Right cardiac atrium (tissue), 5 donors: Measurements from ENCODE around the gene SEMA6C. TPM values are rescaled to one million over a fixed set of nuclear protein-coding genes. Genes with fewer than 3 reads are reported as not detected.

ENCODE experiments used
- ATAC-seq, 2 donors: fragments of 200-7000 bp; cut with Tn5 transposase; one replicate each; pipeline versions ENCODE4 v1.8.0 to v1.9.1; 2020; ENCODE audit warnings: moderate library complexity in 2 of 2, mild to moderate bottlenecking in 1 of 2
- DNase-seq, 3 donors: peaks; one replicate each; pipeline ENCODE4 v3.0.0-alpha.2; 2020
- H3K27ac ChIP-seq: one replicate; pipeline ENCODE4 v1.5.1; 2013; ENCODE audit warnings: mild to moderate bottlenecking, low read length, control low read depth, moderate library complexity
- H3K27me3 ChIP-seq: one replicate; pipeline ENCODE4 v1.6.1; 2013; ENCODE audit not compliant: control insufficient read depth, insufficient read depth
- H3K4me1 ChIP-seq: one replicate; pipeline ENCODE4 v1.6.1; 2013; ENCODE audit warnings: low read length; ENCODE audit not compliant: control insufficient read depth, insufficient read depth
- H3K4me3 ChIP-seq: one replicate; pipeline ENCODE4 v1.5.1; 2013; ENCODE audit warnings: low read length, control low read depth
- H3K9me3 ChIP-seq: one replicate; pipeline ENCODE4 v1.6.1; 2013; ENCODE audit warnings: low read length; ENCODE audit not compliant: control insufficient read depth
- WGBS: extraction: QIAGEN DNeasy Blood & Tissue Kit; methylation state at CpG from one replicate; pipeline ENCODE4 v1.1.7; 2013; 5-methylcytosine and 5-hydroxymethylcytosine counted together
- intact Hi-C, 4 donors: fragments of 100-400 bp; cut with DNase I; formaldehyde crosslinking; loops; one replicate each; pipeline versions ENCODE4 v1.11.0 to v1.14.0; 2022 to 2023
- polyA plus RNA-seq: library from polyadenylated mRNA; stranded (reverse); fragments of 200-250 nt; gene quantifications from one replicate; pipeline ENCODE4 v1.2.3, GENCODE V29; 2013
- total RNA-seq, 4 donors: library from RNA; stranded (reverse); fragmentation: NEBNext Ultra II Directional; extraction: Animal tissue kit (Norgen Biotek cat#: 25700); gene quantifications; one replicate each; pipeline ENCODE4 v1.2.1, GENCODE V29; 2021
- donor health status: healthy with polysubstance abuse.
- donor health status: DM: no; HTN: yes; CAD: no.
- donor health status: DM: no; HTN: no; CAD: no.
- donor health status: DM: no; HTN: yes; CAD: no; lungs with severe emphysema.
- donor health status: DM: yes; HTN: yes; CAD: no.

SEMA6C gene
- total and polyA plus RNA-seq, 5 donors, result 23.7 to 70.5 (median 58.3) TPM

DNA sequence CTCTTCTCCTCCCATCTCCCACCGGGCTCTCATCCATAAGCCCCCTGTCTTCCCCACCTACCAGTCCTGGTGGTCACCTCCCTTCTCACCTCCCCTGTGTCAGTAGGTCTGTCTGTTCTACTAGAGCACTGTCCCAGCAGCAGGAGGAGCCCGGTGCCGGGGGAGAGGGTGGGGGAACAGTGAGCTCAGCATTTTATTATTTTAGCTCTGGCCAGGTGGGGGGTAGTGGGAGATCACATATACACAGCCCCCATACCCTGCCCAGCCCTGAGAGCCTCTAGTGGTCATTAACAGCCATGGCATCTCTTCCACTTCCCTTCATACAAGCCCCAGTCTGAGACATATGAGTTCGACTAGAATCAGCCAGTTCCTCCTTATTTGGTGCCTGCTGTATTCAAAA, 29.4 kb upstream of the SEMA6C start, which contains the start of gene TMOD4:
Gene TMOD4, minus strand, starts transcription at position 119 of the 400 bp plus-strand sequence. CDS start 1,106 bp downstream, outside the sequence.
- ATAC-seq, result peak; percentile 30 to 34
- H3K27ac ChIP-seq, result no peak within 1 kb of the TSS
- H3K27me3 ChIP-seq, result no peaks in the 10 kb centered on the region
- no peaks in the 10 kb centered on the region for H3K4me1 ChIP-seq
- 50% methylated on average over 4 of the region's 4 CpGs for WGBS
- intact Hi-C loops, result no loop called here
- DNase-seq, result no peak
- no peaks in the 10 kb centered on the region for H3K9me3 ChIP-seq
- H3K4me3 ChIP-seq, result no peak within 1 kb of the TSS

- no peaks in the 10 kb centered on the region for H3K27me3 ChIP-seq
- ATAC-seq (peak in 1 of 2 donors; percentile 19), DNase-seq (peak; percentile 47 to 73 (median 70))
- no peaks in the 10 kb centered on the region for H3K9me3 ChIP-seq
- no peaks in the 10 kb centered on the region for H3K4me1 ChIP-seq
- H3K4me3 ChIP-seq, result no peak overlapping the region
- no peak overlapping the region for H3K27ac ChIP-seq
- intact Hi-C loops, result no loop called here
- 52% methylated on average over 6 of the region's 6 CpGs for WGBS
Measured at GRCh38 chr1:151175041-151175741, 28.8 kb upstream of the SEMA6C start.

DNA sequence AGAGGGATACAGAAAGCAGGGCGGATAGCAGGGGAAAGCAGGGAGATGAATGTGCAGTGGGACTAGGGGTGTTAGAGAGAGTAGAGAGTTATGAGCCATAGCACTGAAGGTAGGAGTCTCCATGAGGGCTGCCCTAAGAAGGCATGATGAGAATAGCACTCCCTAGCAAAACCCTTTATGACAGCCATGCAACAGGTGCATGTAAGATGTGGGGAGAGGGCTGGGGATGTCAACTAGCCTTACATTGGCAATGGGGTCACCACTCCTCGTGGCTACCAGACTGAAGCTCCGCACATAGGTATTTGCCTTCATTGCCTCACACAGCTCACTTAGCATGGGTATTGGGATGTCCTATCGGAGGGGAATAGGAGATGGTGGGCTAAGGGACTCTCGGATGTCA, 24.8 kb upstream of the SEMA6C start:
- DNase-seq (no peak), ATAC-seq (no peak)
- Histone ChIP-seq H3K4me3 (no peak overlapping the region), H3K9me3 (no peaks in the 10 kb centered on the region), H3K27ac (no peak overlapping the region), H3K27me3 (no peaks in the 10 kb centered on the region), H3K4me1 (peaks cover 7% of the 10 kb centered on the region)
- WGBS, result 93% methylated on average over 5 of the region's 5 CpGs
- intact Hi-C loops, result no loop called here

DNA sequence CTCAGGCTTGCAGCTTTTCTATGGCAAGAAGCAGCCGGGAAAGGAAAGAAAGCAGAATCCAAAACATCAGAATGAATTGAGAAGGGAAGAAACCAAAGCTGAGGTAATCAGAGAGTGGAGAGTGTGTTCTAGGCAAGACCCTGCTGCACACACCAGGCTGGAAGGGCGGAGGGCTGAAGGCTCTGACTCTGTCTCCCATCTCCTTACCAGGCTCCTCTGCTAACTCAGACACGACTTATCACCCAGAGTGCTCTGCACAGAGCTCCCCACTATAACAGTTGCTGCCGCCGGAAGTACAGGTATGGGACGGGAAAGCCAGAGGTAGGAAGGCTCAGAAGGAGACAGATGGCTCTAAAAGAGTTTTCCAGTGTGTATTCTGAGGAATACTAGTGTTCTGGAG, 20.7 kb upstream of the SEMA6C start:
- WGBS, result 89% methylated on average over 6 of the region's 6 CpGs
- DNase-seq (no peak), ATAC-seq (no peak)
- Histone ChIP-seq H3K4me3 (no peak overlapping the region), H3K27ac (no peak overlapping the region), H3K4me1 (peaks cover 7% of the 10 kb centered on the region), H3K27me3 (no peaks in the 10 kb centered on the region), H3K9me3 (no peaks in the 10 kb centered on the region)
- intact Hi-C loops, result no loop called here

- H3K4me1 ChIP-seq, result peaks cover 7% of the 10 kb centered on the region
- intact Hi-C loops, result no loop called here
- WGBS, result 4% methylated on average over 15 of the region's 15 CpGs
Measured at GRCh38 chr1:151166505-151166956, 20.1 kb upstream of the SEMA6C start.

DNA sequence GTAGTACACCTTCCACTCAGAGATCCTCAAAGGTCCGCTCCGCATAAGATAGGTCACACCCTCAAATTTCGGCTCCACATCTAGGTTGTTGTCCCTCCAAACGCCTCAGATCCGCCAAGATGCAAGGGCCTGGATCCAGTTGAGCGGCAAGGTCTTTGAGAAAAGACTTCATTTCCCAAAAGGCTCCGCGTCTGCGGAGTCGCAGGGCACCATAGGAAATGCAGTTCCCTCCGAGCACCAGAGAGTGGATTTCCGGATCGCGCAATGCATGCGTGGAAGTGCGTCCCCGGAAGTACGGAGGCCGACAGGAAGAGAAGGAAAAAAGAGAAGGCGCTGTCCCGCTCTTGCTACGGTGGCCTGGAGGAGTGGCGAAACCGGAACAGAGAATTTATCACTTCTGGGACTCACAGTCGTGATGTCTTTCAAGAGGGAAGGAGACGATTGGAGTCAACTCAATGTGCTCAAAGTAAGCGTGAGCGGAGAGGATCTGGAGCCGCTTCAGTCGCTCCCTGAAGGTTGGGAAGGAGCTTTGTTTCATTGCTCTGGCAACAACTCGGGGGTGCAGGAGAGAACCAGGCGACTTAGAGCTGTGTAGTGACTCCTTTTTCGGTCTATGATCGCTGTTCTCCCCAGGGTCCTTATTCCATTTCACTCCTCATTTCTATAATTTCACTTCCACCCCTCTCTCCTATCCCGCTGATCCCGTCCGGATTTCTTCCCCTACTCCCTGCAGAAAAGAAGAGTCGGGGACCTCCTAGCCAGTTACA, 19.5 kb upstream of the SEMA6C start, which contains the start of the genes LYSMD1 and SCNM1:
Gene LYSMD1, minus strand, starts transcription at position 165 of the 767 bp plus-strand sequence. CDS start 644 bp downstream, outside the sequence.
Gene SCNM1, plus strand, starts transcription at position 407 of the 767 bp plus-strand sequence. Its CDS starts 9 bp downstream, at position 416.
- H3K27me3 ChIP-seq, result no peaks in the 10 kb centered on the region
- DNase-seq (peak; percentile 97 to 98 (median 98)), ATAC-seq (peak; percentile 95)
- peak within 1 kb of the TSS; percentile 98 for H3K27ac ChIP-seq
- under 1% methylated on average over 38 of the region's 38 CpGs for WGBS
- peaks cover 7% of the 10 kb centered on the region for H3K4me1 ChIP-seq
- no peaks in the 10 kb centered on the region for H3K9me3 ChIP-seq
- peak within 1 kb of the TSS; percentile 98 for H3K4me3 ChIP-seq
- intact Hi-C loops, result no loop called here

More at GRCh38 chr1:151166505-151166956, 20.1 kb upstream of the SEMA6C start:
- Histone ChIP-seq H3K9me3 (no peaks in the 10 kb centered on the region), H3K27me3 (no peaks in the 10 kb centered on the region), H3K4me3 (peak overlapping the region; percentile 98), H3K27ac (no peak overlapping the region)
- DNase-seq (peak in 1 of 3 donors; percentile 50), ATAC-seq (no peak)

GRCh38 chr1:151165281-151165737, 18.9 kb upstream of the SEMA6C start:
- peak overlapping the region; percentile 98 for H3K4me3 ChIP-seq
- WGBS, result 5% methylated on average over 15 of the region's 15 CpGs
- no peaks in the 10 kb centered on the region for H3K27me3 ChIP-seq
- H3K27ac ChIP-seq, result peak overlapping the region; percentile 98
- intact Hi-C loops, result no loop called here
- DNase-seq (peak; percentile 65 to 83 (median 79)), ATAC-seq (peak; percentile 72 to 78)
- H3K4me1 ChIP-seq, result peaks cover 7% of the 10 kb centered on the region
- H3K9me3 ChIP-seq, result no peaks in the 10 kb centered on the region

DNA sequence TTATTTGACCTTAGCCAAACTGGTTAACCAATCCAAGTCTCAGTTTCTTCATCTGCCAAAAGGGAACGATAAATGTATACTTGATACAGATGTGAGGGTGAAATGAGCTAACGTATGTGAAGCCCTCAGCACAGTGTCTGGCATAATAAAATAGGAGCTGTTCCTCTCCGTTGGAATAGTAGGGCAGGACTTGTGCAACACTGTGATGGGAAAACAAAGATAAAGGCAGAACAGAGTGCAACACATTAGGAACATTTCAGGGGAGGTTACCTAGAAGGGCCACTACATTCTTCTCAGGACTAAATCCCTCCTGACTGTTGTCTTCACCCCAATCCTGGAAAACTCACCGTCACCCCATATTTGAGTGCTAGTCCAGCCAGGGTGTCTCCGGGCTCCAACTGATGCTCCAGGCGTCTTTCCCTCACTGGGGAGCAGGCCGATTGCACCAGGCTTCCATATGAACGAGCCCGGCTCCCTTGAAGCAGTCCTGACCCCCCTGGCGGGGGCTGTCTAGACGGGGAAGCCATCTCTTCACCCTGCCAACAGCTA, 18.4 kb upstream of the SEMA6C start:
- ATAC-seq, result peak; percentile 20 to 30
- Histone ChIP-seq H3K9me3 (no peaks in the 10 kb centered on the region), H3K27ac (peak overlapping the region; percentile 98), H3K27me3 (no peaks in the 10 kb centered on the region), H3K4me1 (peaks cover 7% of the 10 kb centered on the region), H3K4me3 (peak overlapping the region; percentile 98)
- 24% methylated on average over 11 of the region's 11 CpGs for WGBS
- intact Hi-C loops, result no loop called here
- no peak for DNase-seq

GRCh38 chr1:151159373-151159772, 12.9 kb upstream of the SEMA6C start:
- intact Hi-C loops, result loop anchor here in 2 of 4 donors (5.0 to 10.0 kb wide), 2 partner anchors 55 to 62 kb away; no protein-coding TSS in a partner anchor

DNA sequence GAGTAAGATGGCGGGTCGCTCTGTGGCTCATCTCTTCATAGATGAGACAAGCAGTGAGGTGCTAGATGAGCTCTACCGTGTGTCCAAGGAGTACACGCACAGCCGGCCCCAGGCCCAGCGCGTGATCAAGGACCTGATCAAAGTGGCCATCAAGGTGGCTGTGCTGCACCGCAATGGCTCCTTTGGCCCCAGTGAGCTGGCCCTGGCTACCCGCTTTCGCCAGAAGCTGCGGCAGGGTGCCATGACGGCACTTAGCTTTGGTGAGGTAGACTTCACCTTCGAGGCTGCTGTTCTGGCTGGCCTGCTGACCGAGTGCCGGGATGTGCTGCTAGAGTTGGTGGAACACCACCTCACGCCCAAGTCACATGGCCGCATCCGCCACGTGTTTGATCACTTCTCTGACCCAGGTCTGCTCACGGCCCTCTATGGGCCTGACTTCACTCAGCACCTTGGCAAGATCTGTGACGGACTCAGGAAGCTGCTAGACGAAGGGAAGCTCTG, 12.4 kb upstream of the SEMA6C start:
- peak; percentile 6 to 7 for ATAC-seq
- intact Hi-C loops, result loop anchor here in 2 of 4 donors (5.0 to 10.0 kb wide), 2 partner anchors 54 to 62 kb away; no protein-coding TSS in a partner anchor
- Histone ChIP-seq H3K4me1 (no peaks in the 10 kb centered on the region), H3K27ac (no peak overlapping the region), H3K4me3 (no peak overlapping the region), H3K27me3 (no peaks in the 10 kb centered on the region), H3K9me3 (no peaks in the 10 kb centered on the region)
- DNase-seq, result peak in 1 of 3 donors; percentile 64
- WGBS, result 77% methylated on average over 22 of the region's 22 CpGs

More at GRCh38 chr1:151159373-151159772, 12.9 kb upstream of the SEMA6C start:
- no peaks in the 10 kb centered on the region for H3K9me3 ChIP-seq
- no peaks in the 10 kb centered on the region for H3K27me3 ChIP-seq
- H3K27ac ChIP-seq, result no peak overlapping the region
- no peak overlapping the region for H3K4me3 ChIP-seq
- ATAC-seq (no peak), DNase-seq (no peak)
- no peaks in the 10 kb centered on the region for H3K4me1 ChIP-seq
